Activated T-helper 1 cell treated with Interleukin-2 at 50 U/mL for 16 hours (primary cell): ENCODE results near the gene FAT1.
"Not testable (repeated sequence)": the region's sequence is repeated elsewhere in the genome, so short reads cannot be mapped to it uniquely, and the experiment has no call there.

Source experiments
- DNase-seq: peaks from one replicate; pipeline ENCODE4 v3.0.0-alpha.2; 2020; ENCODE audit warnings: low read depth

Gene FAT1

GRCh38 chr4:186699881-186700397 is 23.7 kb downstream of the FAT1 start:
- no peak for DNase-seq

DNA sequence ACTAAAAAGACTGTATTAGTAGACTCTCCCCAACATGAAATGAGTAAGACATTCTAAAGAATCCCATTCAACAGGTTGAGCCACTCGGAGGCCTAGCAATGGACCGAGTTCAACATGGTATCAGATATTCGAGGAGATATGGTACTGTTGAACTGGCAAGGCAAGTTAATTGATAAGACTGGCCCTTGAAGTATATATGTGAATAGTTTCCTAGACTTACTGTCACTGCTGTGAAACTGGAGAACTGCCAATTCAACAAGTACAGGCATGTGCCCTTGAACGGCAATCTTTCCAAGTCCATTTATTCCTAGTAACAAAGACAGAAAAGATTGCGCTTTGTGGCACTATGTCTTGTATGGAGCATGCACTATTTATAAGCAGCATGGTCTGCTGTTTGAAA is 24.4 kb downstream of the FAT1 start:
- DNase-seq, result no peak

DNA sequence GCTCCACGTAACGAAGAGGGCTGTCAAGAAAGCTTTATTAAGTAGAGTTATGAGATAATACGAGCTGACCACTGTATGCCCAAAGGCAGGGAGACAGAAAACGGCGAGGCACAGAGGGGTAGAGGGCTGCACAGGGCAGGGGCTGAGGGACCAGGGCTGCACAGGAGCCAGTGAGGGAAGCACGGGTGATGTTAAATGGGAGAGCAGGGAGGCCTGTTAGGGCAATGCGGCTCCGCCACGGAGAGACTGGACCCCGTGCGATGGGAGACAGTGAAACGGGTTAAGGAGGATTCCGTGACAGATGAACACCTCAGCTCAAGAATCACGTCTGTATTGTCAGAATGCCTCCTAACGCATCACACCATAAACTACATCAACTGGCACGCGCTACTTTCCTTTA is 25.1 kb downstream of the FAT1 start:
- no peak for DNase-seq

DNA sequence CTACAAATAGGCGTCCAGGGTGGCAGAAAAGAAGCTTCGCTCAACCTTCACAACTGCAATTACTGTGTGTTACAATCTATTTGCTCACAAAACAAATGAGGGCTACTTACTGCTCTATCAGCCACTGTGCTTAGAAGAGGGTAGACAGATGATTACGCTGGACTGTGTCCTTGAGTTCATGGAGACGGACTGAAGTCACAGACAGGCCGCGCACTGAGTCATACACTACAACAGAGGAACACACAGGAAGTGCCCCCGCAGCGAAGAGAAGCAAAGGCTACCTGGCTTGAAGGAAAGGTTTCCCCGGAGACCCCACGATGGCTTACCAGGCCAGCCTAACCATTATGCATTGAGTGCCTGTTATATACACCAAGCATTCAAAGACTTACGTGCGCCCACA is 25.6 kb downstream of the FAT1 start:
- DNase-seq, result no peak

DNA sequence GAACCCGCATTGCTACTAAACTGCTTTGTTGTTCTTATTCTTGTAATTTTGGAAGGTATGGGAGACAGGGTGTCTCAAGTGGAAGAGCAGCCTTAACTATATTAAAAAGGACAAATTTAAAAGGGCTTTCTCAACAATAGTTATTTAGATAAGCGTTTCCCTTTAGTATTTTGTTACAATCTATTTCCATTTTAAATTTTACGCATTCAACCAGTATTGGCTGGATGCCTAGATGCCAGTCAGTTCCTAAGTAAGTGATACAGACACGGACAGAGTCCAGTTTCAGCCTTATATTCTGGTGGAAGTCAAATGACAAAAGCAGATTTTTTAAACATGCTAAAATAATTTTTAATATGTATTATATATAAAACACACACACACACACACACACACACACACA is 28.3 kb downstream of the FAT1 start:
- DNase-seq, result no peak

DNA sequence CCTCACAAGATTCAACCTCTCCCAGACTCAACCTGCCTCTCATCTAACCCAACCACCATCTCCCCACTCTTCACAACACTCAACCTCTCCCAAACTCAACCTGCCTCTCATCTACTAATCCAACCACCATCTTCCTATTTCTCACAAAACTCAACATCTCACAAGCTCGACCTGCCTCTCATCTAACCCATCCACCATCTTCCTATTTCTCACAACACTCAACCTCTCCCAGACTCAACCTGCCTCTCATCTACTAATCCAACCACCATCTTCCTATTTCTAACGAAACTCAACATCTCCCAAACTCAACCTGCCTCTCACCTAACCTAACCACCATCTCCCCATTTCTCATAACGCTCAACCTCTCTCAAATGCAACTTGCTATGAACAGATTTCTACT is 29.8 kb downstream of the FAT1 start:
- no peak for DNase-seq

DNA sequence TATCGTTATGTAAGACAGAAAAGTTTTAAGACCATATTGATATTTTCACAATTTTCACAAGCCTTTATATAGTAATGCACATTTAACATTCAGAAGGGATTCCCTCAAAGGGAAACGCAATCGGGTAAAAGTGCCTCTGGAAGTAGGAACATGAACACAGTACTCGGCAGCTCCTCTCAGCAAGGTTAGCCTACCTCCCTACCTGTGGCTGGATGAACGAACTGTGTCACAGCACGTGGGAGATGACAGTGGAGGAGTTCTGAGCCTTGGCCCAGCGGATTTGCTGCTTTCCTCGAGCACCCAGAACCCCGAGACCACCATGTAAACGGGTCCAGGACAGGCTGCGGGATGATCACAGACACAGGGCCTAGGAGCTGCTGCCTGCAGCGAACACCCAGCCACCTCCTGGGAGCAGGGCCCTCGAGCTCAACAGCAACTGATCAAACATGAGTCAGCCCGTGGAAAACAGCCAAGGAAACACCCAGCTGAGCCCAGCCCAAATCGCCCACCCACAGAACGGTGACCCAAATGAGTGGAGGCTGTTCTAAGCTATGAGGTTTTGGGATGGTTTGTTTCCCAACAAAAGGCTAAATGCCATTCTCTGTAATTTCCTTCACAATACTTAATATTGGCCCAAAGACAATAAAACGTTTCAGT is 30.4 kb downstream of the FAT1 start:
- DNase-seq, result no peak

GRCh38 chr4:186691396-186691795 is 32.3 kb downstream of the FAT1 start:
- DNase-seq, result no peak

- no peak for DNase-seq
Observed at GRCh38 chr4:186689476-186689875, 34.2 kb downstream of the FAT1 start.

DNA sequence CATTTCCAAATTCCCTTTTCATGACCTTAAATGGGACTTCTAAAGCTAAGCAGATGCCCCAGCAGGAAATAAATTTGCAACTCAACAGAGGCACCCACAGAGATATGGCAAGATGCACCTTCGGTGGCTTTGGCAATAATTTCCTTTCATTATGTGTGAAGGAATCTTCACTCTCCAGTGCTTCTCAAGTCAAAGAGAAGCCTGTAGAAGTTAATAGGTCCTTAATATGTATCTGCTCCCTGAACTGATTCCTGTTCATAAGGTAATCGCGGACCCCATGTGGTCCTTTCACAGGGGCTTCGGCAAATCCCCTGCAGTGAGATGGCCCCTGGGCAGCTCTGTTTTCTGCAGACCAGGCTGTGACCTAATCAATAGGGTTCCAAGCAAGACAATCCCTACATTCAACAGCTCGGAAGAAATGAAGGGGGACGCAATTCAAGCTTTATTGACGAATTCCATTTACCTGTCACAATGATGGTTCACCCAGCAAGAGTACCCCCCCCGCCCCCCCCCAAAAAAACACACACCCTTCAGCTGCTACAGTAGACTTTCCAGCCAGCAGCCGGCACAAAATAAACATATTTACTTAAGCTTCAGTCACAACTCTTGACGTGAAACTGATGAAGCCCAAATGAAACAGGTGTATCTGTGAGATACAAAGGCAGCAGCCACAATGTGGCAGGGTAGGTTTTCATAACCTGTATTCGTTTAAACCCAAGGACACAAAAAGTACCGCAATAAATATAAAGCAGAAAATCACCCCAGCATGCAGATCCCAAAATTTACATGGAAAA is 35.3 kb downstream of the FAT1 start:
- no peak for DNase-seq

DNA sequence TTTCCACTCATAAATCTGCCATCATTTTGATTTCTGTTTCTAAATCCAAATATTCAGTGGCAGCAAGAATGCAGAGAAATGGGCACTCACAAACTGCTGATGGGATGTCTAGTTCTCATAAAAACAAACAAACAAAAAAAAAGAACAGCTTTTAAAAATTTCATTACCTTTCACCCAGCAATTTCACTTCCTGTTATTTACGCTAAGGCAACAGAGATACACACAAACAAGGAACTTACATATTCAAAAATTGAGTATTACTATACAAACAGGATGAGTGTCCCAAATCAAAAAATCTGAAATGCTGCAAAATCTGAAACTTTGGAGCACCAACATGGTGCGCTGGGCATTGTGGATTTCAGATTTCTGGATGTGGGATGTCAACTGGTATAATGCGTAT is 36.4 kb downstream of the FAT1 start:
- DNase-seq, result no peak

GRCh38 chr4:186685767-186686183 is 37.9 kb downstream of the FAT1 start:
- no peak for DNase-seq

DNA sequence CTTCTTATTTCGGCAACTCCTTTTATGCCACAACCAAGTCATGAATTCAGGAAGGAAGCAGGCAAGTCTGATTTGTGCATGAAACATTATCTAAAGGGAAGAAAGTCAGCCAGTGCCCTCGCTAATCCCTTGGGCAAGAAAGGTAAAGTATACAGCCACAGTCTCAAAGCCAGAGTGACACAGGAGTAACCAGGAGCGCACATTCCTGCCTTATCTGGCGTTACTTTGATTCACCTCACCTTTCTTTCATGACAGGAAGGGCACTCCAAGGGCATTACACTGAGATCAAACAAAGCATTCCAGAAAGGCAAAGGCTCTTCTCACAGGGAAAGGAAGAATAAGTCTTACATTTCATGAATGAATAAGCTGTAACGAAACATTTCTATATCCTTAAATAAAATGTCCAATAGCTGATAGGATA is 38.8 kb downstream of the FAT1 start:
- no peak for DNase-seq

- DNase-seq, result no peak
Observed at GRCh38 chr4:186684220-186684619, 39.4 kb downstream of the FAT1 start.

GRCh38 chr4:186680641-186681040 is 43.0 kb downstream of the FAT1 start:
- DNase-seq, result no peak

DNA sequence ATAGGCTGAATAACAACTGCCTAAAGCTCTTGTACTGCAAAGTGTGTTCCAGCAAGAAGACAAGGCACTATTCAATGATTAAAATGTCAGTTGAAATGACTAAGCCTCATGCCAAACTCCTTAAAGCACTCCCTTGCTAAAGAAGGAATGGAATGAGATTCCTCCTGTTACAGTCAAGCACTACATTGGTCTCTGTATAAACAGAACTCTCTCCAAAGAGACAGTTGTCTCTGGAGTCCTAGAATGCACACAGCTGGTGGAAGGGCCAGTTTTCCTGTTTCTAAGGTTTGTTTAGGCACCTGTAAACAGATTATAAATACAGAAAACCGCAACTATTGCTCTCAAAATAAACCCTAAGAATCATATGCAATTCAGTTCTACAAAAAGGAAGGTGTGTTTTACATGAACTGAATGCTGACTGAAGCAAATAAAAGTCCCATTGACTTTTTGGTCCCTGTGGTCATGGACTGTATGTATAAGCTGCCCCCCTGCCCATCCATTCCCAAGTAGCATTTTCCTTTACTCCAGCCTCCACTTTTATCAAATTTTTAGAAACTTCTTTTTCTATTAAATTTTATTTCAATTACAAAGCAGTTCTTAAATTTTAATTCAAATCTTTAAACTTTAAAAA is 47.0 kb downstream of the FAT1 start:
- DNase-seq, result no peak

DNA sequence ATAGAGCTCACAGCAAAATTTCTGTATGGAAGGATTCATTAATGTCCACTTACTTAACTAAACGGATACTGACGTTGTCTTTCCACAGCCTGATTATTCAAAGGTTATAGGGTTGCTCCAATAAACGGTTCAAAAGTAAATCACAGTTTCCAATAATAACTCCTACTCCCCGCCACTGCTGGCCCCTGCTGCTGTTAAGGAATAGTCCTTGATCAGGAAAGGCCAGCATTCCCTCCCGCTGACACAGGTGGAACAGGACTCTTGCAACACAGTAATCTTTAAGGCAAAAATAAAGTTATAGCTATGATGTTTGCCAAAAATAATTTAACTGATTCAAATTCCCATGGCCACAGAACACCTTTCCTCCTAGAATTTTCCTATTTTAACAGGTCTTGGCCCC is 53.9 kb downstream of the FAT1 start:
- no peak for DNase-seq

DNA sequence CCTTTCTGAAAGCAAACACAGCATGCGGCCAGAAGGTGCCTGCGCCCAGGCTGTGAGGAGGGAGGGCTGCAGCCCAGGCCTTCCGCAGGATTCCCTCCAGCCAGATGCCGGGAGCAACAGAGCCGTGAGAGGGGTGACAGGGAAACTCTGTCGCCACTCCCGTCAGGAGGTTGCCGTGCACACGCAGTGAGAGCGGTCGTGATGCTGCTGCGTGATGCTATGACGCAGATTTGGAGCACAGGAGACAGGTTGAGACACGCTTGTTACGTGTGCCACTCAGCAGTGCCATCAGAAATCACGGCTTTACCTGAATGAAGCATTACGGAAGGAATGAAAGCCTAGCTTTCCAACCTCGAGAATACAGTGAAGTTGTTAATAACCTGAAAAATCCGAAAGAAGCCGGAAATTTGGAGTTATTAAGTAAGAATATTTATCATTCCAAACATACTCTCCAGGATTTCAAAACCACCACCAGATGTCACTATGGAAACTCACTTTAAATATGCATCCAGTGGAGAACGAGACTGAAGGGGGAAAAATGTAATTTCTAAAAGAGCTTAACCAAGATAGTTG is 54.4 kb downstream of the FAT1 start:
- DNase-seq, result no peak

DNA sequence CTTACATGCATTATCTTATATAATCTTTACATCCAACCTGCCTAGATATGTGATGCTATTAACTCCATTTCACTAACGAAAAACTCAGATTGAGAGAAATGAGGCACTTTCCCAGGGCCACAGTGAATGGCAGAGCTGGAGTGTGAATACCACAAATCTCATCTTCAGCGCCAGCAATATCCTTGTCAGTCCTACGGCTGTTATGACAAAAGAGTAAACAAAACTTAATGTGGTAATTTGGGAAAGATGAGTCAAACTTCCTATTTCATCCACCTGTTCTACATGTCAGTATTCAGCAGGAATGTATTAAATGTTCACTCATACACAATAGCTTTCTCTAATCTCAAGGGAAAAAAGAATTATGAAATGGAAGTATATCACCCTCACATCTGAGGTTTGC is 56.9 kb downstream of the FAT1 start:
- DNase-seq, result no peak

- no peak for DNase-seq
Observed at GRCh38 chr4:186666252-186666651, 57.4 kb downstream of the FAT1 start.

GRCh38 chr4:186660403-186660802 is 63.3 kb downstream of the FAT1 start:
- DNase-seq, result no peak

DNA sequence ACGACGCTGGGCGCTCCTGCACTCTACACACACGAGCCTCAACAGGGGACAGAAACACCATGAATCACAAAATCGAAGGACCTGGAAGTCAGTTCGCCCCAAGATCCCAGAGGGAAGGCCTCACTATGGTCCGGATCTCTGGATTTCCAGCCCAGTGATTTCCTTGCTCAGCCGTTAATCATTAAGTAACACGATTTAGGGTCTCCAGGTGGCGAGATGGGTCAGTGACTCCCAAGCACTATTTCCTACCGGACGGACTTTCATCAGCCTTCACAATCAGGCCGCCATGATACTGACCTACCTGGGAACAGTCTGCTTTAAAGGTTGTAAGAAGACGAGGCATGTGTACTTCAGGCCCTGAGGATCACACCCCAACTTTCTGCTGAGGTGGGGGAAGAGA is 63.7 kb downstream of the FAT1 start:
- DNase-seq, result no peak

DNA sequence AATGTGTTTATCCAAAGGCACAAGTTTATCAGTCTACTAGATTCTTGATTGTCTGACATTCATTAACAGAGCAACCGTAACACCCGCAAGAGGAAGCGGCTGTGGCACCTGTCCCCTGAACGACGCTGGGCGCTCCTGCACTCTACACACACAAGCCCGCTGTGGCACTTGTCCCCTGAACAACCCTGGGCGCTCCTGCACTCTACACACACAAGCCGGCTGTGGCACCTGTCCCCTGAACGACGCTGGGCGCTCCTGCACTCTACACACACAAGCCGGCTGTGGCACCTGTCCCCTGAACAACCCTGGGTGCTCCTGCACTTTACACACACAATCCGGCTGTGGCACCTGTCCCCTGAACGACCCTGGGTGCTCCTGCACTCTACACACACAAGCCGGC is 64.2 kb downstream of the FAT1 start:
- not testable (repeated sequence) for DNase-seq
